ENCODE measurements around the gene APOC4. TPM values are rescaled to one million over a fixed set of nuclear protein-coding genes. Genes with fewer than 3 reads are reported as not detected.

APOC4 gene
- total RNA-seq, 1 donor from 2014 or later = not detected

DNA sequence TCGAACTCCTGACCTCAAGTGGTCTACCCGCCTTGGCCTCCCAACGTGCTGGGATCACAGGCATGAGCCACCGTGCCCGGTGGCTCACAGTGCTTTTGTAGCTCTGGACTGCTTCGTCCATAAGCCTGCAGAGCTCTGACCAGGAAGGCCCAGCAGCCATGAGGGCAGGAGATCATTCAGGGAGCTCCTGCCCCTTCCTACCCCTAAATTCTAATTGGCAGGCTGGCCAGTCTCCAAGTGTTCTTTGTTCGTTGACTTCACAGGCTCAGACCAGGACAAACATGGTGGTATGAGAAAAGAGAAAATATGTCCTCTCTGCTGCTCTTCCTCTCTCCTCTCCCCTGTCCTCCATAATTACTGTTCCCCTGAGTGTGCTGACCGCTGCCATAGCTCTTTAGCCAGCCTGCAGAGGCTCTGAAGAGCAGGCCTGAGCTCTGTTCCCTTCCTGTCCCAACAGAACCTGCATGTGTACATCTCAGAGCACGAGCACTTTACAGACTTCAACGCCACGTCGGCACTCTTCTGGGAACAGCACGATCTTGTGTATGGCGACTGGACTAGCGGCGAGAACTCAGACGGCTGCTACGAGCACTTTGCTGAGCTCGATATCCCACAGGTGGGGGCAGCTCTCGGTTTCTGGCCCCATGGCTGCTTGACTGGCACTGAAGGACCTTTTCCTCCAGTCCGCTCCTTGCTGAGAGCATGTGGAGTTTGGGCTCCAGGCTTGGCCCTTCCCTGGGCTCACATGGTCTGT is 32.1 kb downstream of the APOC4 start:
- Histone ChIP-seq H3K27me3 (ENCODE audit: control insufficient read depth in 3 of 3, insufficient read depth in 3 of 3, low read length in 3 of 3) (no peaks in the 10 kb centered on the region), H3K4me1 (ENCODE audit: control insufficient read depth in 3 of 3, insufficient read depth in 3 of 3, low read length in 3 of 3) (no peaks in the 10 kb centered on the region), H3K9ac (ENCODE audit: low read depth in 1 of 3, low read length in 3 of 3) (no peak overlapping the region), H3K4me3 (ENCODE audit: low read length in 3 of 3) (no peak overlapping the region), H3K9me3 (ENCODE audit: control insufficient read depth in 3 of 3, low read length in 3 of 3) (no peaks in the 10 kb centered on the region), H3K27ac (ENCODE audit: low read depth, low read length) (no peak overlapping the region), H3K36me3 (ENCODE audit: control insufficient read depth in 3 of 3, insufficient read depth in 3 of 3, low read length in 3 of 3) (peaks cover 42 to 63% (median 58%) of the 10 kb centered on the region in 3 donors)

DNA sequence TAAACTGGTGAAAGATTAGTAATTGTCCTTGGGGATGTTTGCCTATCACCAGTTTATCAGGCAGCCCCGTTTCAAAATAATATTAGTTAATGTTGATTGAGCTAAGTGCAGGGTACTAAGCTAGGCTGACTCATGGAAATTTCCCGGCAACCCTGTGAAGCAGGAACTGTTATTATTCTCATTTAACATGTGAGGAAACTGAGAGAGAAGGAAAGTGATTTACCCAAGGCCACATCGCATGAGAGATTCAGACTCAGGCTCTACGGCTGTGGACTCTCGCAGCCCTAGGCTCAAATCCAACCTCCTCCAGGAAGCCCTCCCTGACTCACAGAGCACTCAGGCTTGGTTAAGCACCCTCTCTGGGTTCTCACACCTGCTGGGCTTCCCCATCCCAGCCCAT is 32.8 kb downstream of the APOC4 start:
- Histone ChIP-seq H3K27ac (ENCODE audit: low read depth, low read length) (no peak overlapping the region), H3K4me1 (ENCODE audit: control insufficient read depth in 3 of 3, insufficient read depth in 3 of 3, low read length in 3 of 3) (no peaks in the 10 kb centered on the region), H3K36me3 (ENCODE audit: control insufficient read depth in 3 of 3, insufficient read depth in 3 of 3, low read length in 3 of 3) (peaks cover 48 to 70% (median 61%) of the 10 kb centered on the region in 3 donors), H3K27me3 (ENCODE audit: control insufficient read depth in 3 of 3, insufficient read depth in 3 of 3, low read length in 3 of 3) (no peaks in the 10 kb centered on the region), H3K9ac (ENCODE audit: low read depth in 1 of 3, low read length in 3 of 3) (no peak overlapping the region), H3K4me3 (ENCODE audit: low read length in 3 of 3) (no peak overlapping the region), H3K9me3 (ENCODE audit: control insufficient read depth in 3 of 3, low read length in 3 of 3) (no peaks in the 10 kb centered on the region)

DNA sequence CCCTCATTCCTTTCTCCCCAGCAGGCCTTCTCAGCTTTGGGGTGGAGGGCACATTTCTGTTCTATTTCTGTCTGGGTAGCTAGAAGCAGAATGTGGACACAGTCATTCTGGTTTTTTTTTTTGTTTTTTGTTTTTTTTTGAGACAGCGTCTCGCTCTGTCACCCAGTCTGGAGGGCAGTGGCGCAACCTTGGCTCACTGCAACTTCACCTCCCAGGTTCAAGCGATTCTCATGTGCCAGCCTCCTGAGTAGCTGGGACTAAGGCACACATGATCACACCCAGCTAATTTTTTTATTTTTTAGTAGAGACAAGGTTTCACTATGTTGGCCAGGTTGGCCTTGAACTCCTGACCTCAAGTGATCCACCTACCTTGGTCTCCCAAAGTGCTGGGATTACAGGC is 33.4 kb downstream of the APOC4 start:
- Histone ChIP-seq H3K27ac (ENCODE audit: low read depth, low read length) (no peak overlapping the region), H3K36me3 (ENCODE audit: control insufficient read depth in 3 of 3, insufficient read depth in 3 of 3, low read length in 3 of 3) (peaks cover 50 to 70% (median 63%) of the 10 kb centered on the region in 3 donors), H3K9me3 (ENCODE audit: control insufficient read depth in 3 of 3, low read length in 3 of 3) (no peaks in the 10 kb centered on the region)

DNA sequence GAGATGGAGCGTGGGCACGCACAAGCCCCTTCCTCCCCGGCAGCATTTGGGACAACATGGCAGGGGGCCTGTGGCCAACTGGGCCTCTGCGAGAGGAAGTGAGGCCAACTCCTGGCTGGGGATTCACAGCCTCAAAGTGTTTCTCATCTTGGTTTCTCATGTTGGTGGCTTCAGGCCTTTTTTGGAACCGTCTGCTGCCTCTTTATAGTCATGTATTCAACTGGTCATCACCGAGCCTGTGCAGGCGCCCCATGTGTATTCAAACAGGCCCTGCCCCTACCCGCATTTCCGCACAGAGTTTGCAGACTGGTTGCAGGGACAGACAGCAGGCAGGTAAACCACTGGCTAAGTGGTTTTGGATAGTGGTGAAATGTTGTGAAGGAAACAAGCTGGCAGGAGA is 42.0 kb downstream of the APOC4 start:
- Histone ChIP-seq H3K27me3 (ENCODE audit: control insufficient read depth in 3 of 3, insufficient read depth in 3 of 3, low read length in 3 of 3) (no peaks in the 10 kb centered on the region), H3K27ac (ENCODE audit: low read depth, low read length) (no peak overlapping the region), H3K9me3 (ENCODE audit: control insufficient read depth in 3 of 3, low read length in 3 of 3) (no peaks in the 10 kb centered on the region), H3K36me3 (ENCODE audit: control insufficient read depth in 3 of 3, insufficient read depth in 3 of 3, low read length in 3 of 3) (peaks cover 41 to 53% (median 45%) of the 10 kb centered on the region in 3 donors), H3K9ac (ENCODE audit: low read depth in 1 of 3, low read length in 3 of 3) (no peak overlapping the region), H3K4me1 (ENCODE audit: control insufficient read depth in 3 of 3, insufficient read depth in 3 of 3, low read length in 3 of 3) (no peaks in the 10 kb centered on the region), H3K4me3 (ENCODE audit: low read length in 3 of 3) (no peak overlapping the region)

More for the DNA sequence above, 33.4 kb downstream of the APOC4 start:
- Histone ChIP-seq H3K27me3 (ENCODE audit: control insufficient read depth in 3 of 3, insufficient read depth in 3 of 3, low read length in 3 of 3) (no peaks in the 10 kb centered on the region), H3K9ac (ENCODE audit: low read depth in 1 of 3, low read length in 3 of 3) (no peak overlapping the region), H3K4me1 (ENCODE audit: control insufficient read depth in 3 of 3, insufficient read depth in 3 of 3, low read length in 3 of 3) (no peaks in the 10 kb centered on the region), H3K4me3 (ENCODE audit: low read length in 3 of 3) (no peak overlapping the region)

DNA sequence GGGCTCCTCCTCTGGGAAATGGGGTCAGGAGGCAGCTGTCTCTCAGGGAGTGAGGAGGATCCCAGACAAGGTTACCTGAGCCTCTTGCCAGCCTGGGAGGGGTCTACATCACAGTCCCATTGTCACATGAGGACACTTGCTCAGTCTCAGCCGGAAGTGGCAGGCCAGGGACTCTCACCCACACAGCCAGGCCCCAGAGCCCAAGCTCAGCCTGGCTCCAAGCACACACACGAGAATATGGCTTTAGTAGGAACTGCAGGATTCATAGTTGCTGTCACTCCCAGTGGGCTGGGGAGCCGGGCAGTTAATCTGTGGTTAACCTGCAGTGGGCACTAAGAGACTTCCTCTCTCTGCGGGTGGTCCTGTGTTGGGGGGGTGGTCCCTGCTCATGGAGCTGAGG is 43.4 kb downstream of the APOC4 start:
- Histone ChIP-seq H3K4me3 (ENCODE audit: low read length in 3 of 3) (no peak overlapping the region), H3K4me1 (ENCODE audit: control insufficient read depth in 3 of 3, insufficient read depth in 3 of 3, low read length in 3 of 3) (no peaks in the 10 kb centered on the region), H3K27ac (ENCODE audit: low read depth, low read length) (no peak overlapping the region), H3K9me3 (ENCODE audit: control insufficient read depth in 3 of 3, low read length in 3 of 3) (no peaks in the 10 kb centered on the region), H3K36me3 (ENCODE audit: control insufficient read depth in 3 of 3, insufficient read depth in 3 of 3, low read length in 3 of 3) (peaks cover 43 to 53% (median 44%) of the 10 kb centered on the region in 3 donors), H3K27me3 (ENCODE audit: control insufficient read depth in 3 of 3, insufficient read depth in 3 of 3, low read length in 3 of 3) (no peaks in the 10 kb centered on the region), H3K9ac (ENCODE audit: low read depth in 1 of 3, low read length in 3 of 3) (no peak overlapping the region)

DNA sequence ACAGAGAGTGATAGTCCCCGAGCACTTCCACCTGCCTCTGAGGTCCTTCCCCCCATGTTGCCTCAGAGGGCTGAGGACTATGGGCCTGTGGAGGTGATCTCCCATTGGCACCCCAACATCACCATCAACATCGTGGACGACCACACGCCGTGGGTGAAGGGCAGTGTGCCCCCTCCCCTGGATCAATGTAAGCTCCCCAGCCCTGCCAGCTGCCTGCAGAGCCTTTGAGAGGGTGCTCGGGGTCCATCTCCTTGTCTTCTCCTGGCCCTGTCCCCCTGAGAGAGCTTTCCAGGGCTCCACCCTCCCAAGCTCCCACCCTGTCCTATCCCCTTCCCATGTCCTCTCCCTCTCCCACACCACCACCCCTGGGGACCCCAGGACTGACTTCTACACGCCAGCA is 44.4 kb downstream of the APOC4 start:
- no peaks in the 10 kb centered on the region for H3K4me1 ChIP-seq (ENCODE audit: control insufficient read depth in 3 of 3, insufficient read depth in 3 of 3, low read length in 3 of 3)
- H3K36me3 ChIP-seq (ENCODE audit: control insufficient read depth in 3 of 3, insufficient read depth in 3 of 3, low read length in 3 of 3) = peaks cover 51 to 61% (median 53%) of the 10 kb centered on the region in 3 donors
- H3K9me3 ChIP-seq (ENCODE audit: control insufficient read depth in 3 of 3, low read length in 3 of 3) = no peaks in the 10 kb centered on the region
- no peak overlapping the region for H3K9ac ChIP-seq (ENCODE audit: low read depth in 1 of 3, low read length in 3 of 3)
- no peaks in the 10 kb centered on the region for H3K27me3 ChIP-seq (ENCODE audit: control insufficient read depth in 3 of 3, insufficient read depth in 3 of 3, low read length in 3 of 3)
- H3K4me3 ChIP-seq (ENCODE audit: low read length in 3 of 3) = no peak overlapping the region
- no peak overlapping the region for H3K27ac ChIP-seq (ENCODE audit: low read depth, low read length)

DNA sequence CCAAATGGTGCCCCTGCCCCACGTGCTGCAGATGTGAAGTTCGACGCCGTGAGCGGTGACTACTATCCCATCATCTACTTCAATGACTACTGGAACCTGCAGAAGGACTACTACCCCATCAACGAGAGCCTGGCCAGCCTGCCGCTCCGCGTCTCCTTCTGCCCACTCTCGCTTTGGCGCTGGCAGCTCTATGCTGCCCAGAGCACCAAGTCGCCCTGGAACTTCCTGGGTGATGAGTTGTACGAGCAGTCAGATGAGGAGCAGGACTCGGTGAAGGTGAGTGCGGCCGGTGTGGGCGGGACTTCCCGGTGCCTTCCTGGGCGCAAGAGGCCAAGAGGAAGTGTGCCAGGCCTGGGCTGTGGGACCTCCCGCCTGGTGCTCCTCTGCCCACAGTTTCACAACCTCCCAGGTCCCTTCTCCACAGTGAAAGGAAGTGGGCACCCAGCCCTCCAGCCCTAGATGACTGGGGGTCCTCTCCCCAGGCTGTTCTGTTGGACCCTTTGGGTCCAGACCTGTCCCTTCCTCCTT is 45.2 kb downstream of the APOC4 start:
- Histone ChIP-seq H3K36me3 (ENCODE audit: control insufficient read depth in 3 of 3, insufficient read depth in 3 of 3, low read length in 3 of 3) (peaks cover 58 to 66% (median 60%) of the 10 kb centered on the region in 3 donors), H3K4me1 (ENCODE audit: control insufficient read depth in 3 of 3, insufficient read depth in 3 of 3, low read length in 3 of 3) (no peaks in the 10 kb centered on the region), H3K27me3 (ENCODE audit: control insufficient read depth in 3 of 3, insufficient read depth in 3 of 3, low read length in 3 of 3) (no peaks in the 10 kb centered on the region), H3K4me3 (ENCODE audit: low read length in 3 of 3) (no peak overlapping the region), H3K9ac (ENCODE audit: low read depth in 1 of 3, low read length in 3 of 3) (no peak overlapping the region), H3K9me3 (ENCODE audit: control insufficient read depth in 3 of 3, low read length in 3 of 3) (no peaks in the 10 kb centered on the region), H3K27ac (ENCODE audit: low read depth, low read length) (no peak overlapping the region)

DNA sequence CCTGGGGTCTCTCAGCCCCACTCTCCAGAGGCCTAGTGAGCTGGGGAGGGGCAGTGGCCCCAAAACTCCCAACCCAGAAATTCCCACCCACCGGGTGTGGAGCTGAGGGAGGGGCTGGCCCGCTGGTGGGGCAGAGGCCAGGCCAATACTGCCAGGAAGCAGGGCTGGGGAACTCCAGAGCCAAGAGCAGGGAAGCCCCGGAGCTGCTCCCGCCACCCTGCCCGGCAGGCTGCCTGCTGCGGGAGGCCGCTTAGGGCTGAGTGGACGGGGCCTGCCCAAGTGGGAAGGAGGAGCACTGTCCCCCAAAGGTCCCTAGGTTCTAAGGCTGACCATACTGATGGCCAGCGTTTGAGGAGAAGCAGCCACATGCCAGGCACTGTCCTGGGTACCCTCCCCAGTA is 46.2 kb downstream of the APOC4 start:
- H3K4me1 ChIP-seq (ENCODE audit: control insufficient read depth in 3 of 3, insufficient read depth in 3 of 3, low read length in 3 of 3) = no peaks in the 10 kb centered on the region
- no peak overlapping the region for H3K9ac ChIP-seq (ENCODE audit: low read depth in 1 of 3, low read length in 3 of 3)
- H3K36me3 ChIP-seq (ENCODE audit: control insufficient read depth in 3 of 3, insufficient read depth in 3 of 3, low read length in 3 of 3) = peaks cover 58 to 67% (median 64%) of the 10 kb centered on the region in 3 donors
- no peak overlapping the region for H3K4me3 ChIP-seq (ENCODE audit: low read length in 3 of 3)
- no peaks in the 10 kb centered on the region for H3K27me3 ChIP-seq (ENCODE audit: control insufficient read depth in 3 of 3, insufficient read depth in 3 of 3, low read length in 3 of 3)
- H3K27ac ChIP-seq (ENCODE audit: low read depth, low read length) = no peak overlapping the region
- no peaks in the 10 kb centered on the region for H3K9me3 ChIP-seq (ENCODE audit: control insufficient read depth in 3 of 3, low read length in 3 of 3)

DNA sequence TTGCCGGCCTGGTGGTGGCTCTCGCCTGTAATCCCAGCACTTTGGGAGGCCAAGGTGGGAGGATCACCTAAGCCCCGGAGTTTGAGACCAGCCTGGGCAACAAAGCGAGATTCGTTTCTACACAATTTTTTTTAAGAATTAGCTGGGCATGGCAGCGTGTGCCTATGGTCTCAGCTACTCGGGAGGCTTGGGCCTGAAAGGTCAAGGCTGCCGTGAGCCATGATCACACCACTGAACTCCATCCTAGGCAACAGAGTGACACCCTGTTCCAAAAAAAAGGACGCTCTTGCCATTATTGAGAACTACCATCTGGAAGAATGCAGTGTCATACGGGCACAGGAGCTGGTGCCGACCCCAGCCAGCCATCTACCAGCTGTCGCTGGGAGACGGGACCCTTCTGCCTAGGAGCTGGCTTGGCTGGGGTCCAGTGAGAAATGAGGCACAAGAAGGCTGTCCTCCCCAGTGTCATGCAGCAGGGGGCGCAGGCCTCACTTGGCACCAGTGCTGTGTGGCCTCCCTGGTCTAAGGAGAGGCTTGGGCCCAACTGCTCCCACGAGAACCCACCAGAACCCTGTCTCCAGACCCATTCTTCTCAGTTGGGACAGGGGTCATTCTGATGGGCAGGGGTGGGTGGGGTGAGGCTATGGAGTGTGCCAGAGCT is 47.0 kb downstream of the APOC4 start:
- peaks cover 58 to 67% (median 64%) of the 10 kb centered on the region in 3 donors for H3K36me3 ChIP-seq (ENCODE audit: control insufficient read depth in 3 of 3, insufficient read depth in 3 of 3, low read length in 3 of 3)
- no peaks in the 10 kb centered on the region for H3K9me3 ChIP-seq (ENCODE audit: control insufficient read depth in 3 of 3, low read length in 3 of 3)
- H3K27me3 ChIP-seq (ENCODE audit: control insufficient read depth in 3 of 3, insufficient read depth in 3 of 3, low read length in 3 of 3) = no peaks in the 10 kb centered on the region
- no peak overlapping the region for H3K4me3 ChIP-seq (ENCODE audit: low read length in 3 of 3)
- H3K4me1 ChIP-seq (ENCODE audit: control insufficient read depth in 3 of 3, insufficient read depth in 3 of 3, low read length in 3 of 3) = no peaks in the 10 kb centered on the region
- no peak overlapping the region for H3K9ac ChIP-seq (ENCODE audit: low read depth in 1 of 3, low read length in 3 of 3)
- no peak overlapping the region for H3K27ac ChIP-seq (ENCODE audit: low read depth, low read length)

DNA sequence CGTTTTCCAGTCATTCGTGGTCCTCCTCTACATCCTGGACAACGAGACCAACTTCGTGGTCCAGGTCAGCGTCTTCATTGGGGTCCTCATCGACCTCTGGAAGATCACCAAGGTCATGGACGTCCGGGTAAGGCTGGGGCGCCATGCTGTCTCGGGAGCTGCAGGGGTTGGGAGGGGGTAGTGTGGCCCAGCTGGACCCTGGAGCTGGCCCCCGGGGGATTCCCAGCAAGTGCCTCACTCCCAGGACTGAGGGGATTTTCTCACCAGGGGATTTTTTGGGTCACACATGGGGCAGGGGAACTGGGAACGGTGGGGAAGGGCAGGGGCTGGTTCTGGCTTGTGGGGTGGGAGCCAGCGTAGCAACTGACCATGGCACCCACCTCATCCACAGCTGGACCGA is 48.4 kb downstream of the APOC4 start:
- H3K9ac ChIP-seq (ENCODE audit: low read depth in 1 of 3, low read length in 3 of 3) = no peak overlapping the region
- no peaks in the 10 kb centered on the region for H3K4me1 ChIP-seq (ENCODE audit: control insufficient read depth in 3 of 3, insufficient read depth in 3 of 3, low read length in 3 of 3)
- H3K4me3 ChIP-seq (ENCODE audit: low read length in 3 of 3) = no peak overlapping the region
- H3K27me3 ChIP-seq (ENCODE audit: control insufficient read depth in 3 of 3, insufficient read depth in 3 of 3, low read length in 3 of 3) = no peaks in the 10 kb centered on the region
- peaks cover 51 to 56% (median 55%) of the 10 kb centered on the region in 3 donors for H3K36me3 ChIP-seq (ENCODE audit: control insufficient read depth in 3 of 3, insufficient read depth in 3 of 3, low read length in 3 of 3)
- no peak overlapping the region for H3K27ac ChIP-seq (ENCODE audit: low read depth, low read length)
- no peaks in the 10 kb centered on the region for H3K9me3 ChIP-seq (ENCODE audit: control insufficient read depth in 3 of 3, low read length in 3 of 3)

Data from skeletal muscle tissue (tissue), 4 donors.